HCT116 (cell line): ENCODE measurements around the gene DAGLA. TPM values are rescaled to one million over a fixed set of nuclear protein-coding genes. Genes with fewer than 3 reads are reported as not detected.
"Not testable (repeated sequence)": the region's sequence is repeated elsewhere in the genome, so short reads cannot be mapped to it uniquely, and the experiment has no call there.

Experiments
- ATAC-seq: fragments of 200-7000 bp; cut with Tn5 transposase; 2 replicates; pipeline ENCODE4 v1.9.1; 2020; ENCODE audit warnings: mild to moderate bottlenecking, moderate library complexity
- BruUV-seq: library from RNA; stranded (reverse); fragments of 400-500 nt; replicated peaks from 2 replicates; lab custom pipeline; 2021; lab: Mats Ljungman, UMichigan
- CTCF ChIA-PET: fragments of 300-600 bp; sonication (Branson Sonifier 250); formaldehyde crosslinking; loops from one replicate; lab custom pipeline; 2021; ENCODE audit warnings: antibody characterized with exemption; lab: Charles Lee
- POLR2A ChIA-PET: fragments of 300-600, 350-600 bp; sonication (Branson Sonifier 250); formaldehyde crosslinking; loops from one replicate; lab custom pipeline; 2021; ENCODE audit warnings: antibody characterized with exemption; lab: Charles Lee
- RAD21 ChIA-PET, 2 experiments: fragments of 300-600 bp; sonication (Branson Sonifier 250); formaldehyde crosslinking; loops; one replicate each; lab custom pipeline; 2023; ENCODE audit warnings: low total read pairs in 2 of 2; ENCODE audit not compliant: uncharacterized antibody in 2 of 2, unreplicated experiment in 2 of 2, low non-redundant PET in 1 of 2; lab: Charles Lee
- DNase-seq: peaks from one replicate; pipeline ENCODE4 v3.0.0-alpha.2; 2010; ENCODE audit warnings: low read depth, low spot score
- H2AFZ ChIP-seq: fragments of 200-600 bp; shearing (Covaris generic), sonication (generic); 2 replicates; pipeline ENCODE4 v1.6.1; 2017; ENCODE audit warnings: low read depth, mixed run types, mixed read lengths, antibody characterized with exemption, low read length; ENCODE audit not compliant: poor library complexity, severe bottlenecking
- H3K27ac ChIP-seq: 2 replicates; pipeline ENCODE4 v1.5.1; 2012; ENCODE audit warnings: low read depth, low read length
- H3K27me3 ChIP-seq: fragments of 200-600 bp; sonication (generic); 2 replicates; pipeline ENCODE4 v1.6.1; 2016; ENCODE audit warnings: mixed run types, low read length, mixed read lengths; ENCODE audit not compliant: insufficient read depth
- H3K36me3 ChIP-seq, 2 experiments: fragments of 200-500 bp in 1 of 2; fragments of 200-600 bp in 1 of 2; sonication (Bioruptor generic) in 1 of 2; sonication (generic) in 1 of 2; 2 replicates each; pipeline versions ENCODE4 v1.5.1 to v1.6.1; 2014 to 2016; ENCODE audit warnings: low read length in 2 of 2, inconsistent platforms in 1 of 2, mixed read lengths in 1 of 2, mixed run types in 1 of 2; ENCODE audit not compliant: insufficient read depth in 2 of 2, control insufficient read depth in 1 of 2
- H3K4me1 ChIP-seq, 2 experiments: fragments of 200-600 bp in 1 of 2; sonication (generic) in 1 of 2; 2 replicates each; pipeline versions ENCODE4 v1.5.1 to v1.6.1; 2012 to 2017; ENCODE audit warnings: low read length in 2 of 2, inconsistent platforms in 1 of 2, mild to moderate bottlenecking in 1 of 2, mixed read lengths in 1 of 2, mixed run types in 1 of 2, moderate library complexity in 1 of 2; ENCODE audit not compliant: insufficient read depth in 2 of 2, control insufficient read depth in 1 of 2
- H3K4me2 ChIP-seq: fragments of 200-600 bp; sonication (generic); 2 replicates; pipeline ENCODE4 v1.6.1; 2017; ENCODE audit warnings: mixed run types, low read length, mixed read lengths
- H3K4me3 ChIP-seq, 2 experiments: fragments of 200-600 bp in 1 of 2; sonication (generic) in 1 of 2; replicated peaks in 1 of 2; 2 replicates each; pipeline ENCODE4 v1.5.1; 2011 to 2016; ENCODE audit warnings: low read length in 2 of 2, control low read depth in 1 of 2, low read depth in 1 of 2, mild to moderate bottlenecking in 1 of 2, mixed read lengths in 1 of 2, mixed run types in 1 of 2
- H3K79me2 ChIP-seq: fragments of 200-600 bp; sonication (generic); 2 replicates; pipeline ENCODE4 v1.6.1; 2017; ENCODE audit warnings: mild to moderate bottlenecking, mixed run types, low read length, moderate library complexity, mixed read lengths; ENCODE audit not compliant: insufficient read depth
- H3K9ac ChIP-seq: fragments of 200-600 bp; sonication (generic); 2 replicates; pipeline ENCODE4 v1.6.1; 2016; ENCODE audit warnings: low read length, mixed read lengths
- H3K9me2 ChIP-seq: fragments of 200-600 bp; sonication (generic), shearing (Covaris generic); 2 replicates; pipeline ENCODE4 v1.6.1; 2017; ENCODE audit warnings: mixed run types, mild to moderate bottlenecking, moderate library complexity; ENCODE audit not compliant: insufficient read depth
- H3K9me3 ChIP-seq, 2 experiments: fragments of 200-500 bp in 1 of 2; fragments of 200-600 bp in 1 of 2; sonication (Bioruptor generic) in 1 of 2; sonication (generic) in 1 of 2; 2 replicates each; pipeline ENCODE4 v1.6.1; 2014 to 2017; ENCODE audit warnings: low read length in 2 of 2, mixed read lengths in 2 of 2, inconsistent platforms in 1 of 2, low read depth in 1 of 2, mild to moderate bottlenecking in 1 of 2, mixed run types in 1 of 2, moderate library complexity in 1 of 2; ENCODE audit not compliant: control insufficient read depth in 1 of 2, insufficient read depth in 1 of 2
- H4K20me1 ChIP-seq: fragments of 200-600 bp; sonication (generic), shearing (Covaris generic); 2 replicates; pipeline ENCODE4 v1.6.1; 2017; ENCODE audit warnings: mixed run types, mild to moderate bottlenecking, moderate library complexity; ENCODE audit not compliant: insufficient read depth
- CEBPB ChIP-seq: IDR thresholded peaks from 2 replicates; pipeline ENCODE4 v1.6.1; 2012; ENCODE audit warnings: low read depth
- CTCF ChIP-seq, 3 experiments: fragments of 200-600 bp in 1 of 3; sonication (generic) in 1 of 3; IDR thresholded peaks in 2 of 3; conservative IDR thresholded peaks in 1 of 3; 2 replicates each; pipeline ENCODE4 v1.5.1; 2012 to 2017; ENCODE audit warnings: low read depth in 2 of 3, low read length in 2 of 3, antibody characterized with exemption in 1 of 3, borderline replicate concordance in 1 of 3, control low read depth in 1 of 3, mild to moderate bottlenecking in 1 of 3, mixed read lengths in 1 of 3, mixed run types in 1 of 3, moderate library complexity in 1 of 3; ENCODE audit not compliant: insufficient read depth in 1 of 3
- JUND ChIP-seq: IDR thresholded peaks from 2 replicates; pipeline ENCODE4 v1.6.1; 2012
- YY1 ChIP-seq: IDR thresholded peaks from 2 replicates; pipeline ENCODE4 v1.6.1; 2011; ENCODE audit warnings: low read length, low read depth, moderate library complexity, mild to moderate bottlenecking; ENCODE audit not compliant: insufficient replicate concordance; ENCODE audit errors: extremely low read depth
- intact Hi-C: fragments of 100-400 bp; cut with micrococcal nuclease; formaldehyde crosslinking; loops from 2 replicates; pipeline ENCODE4 v1.10.0; 2022
- total RNA-seq: library from RNA; stranded (reverse); gene quantifications from one replicate; pipeline ENCODE4 v1.2.1, GENCODE V29; 2021; ENCODE audit not compliant: unreplicated experiment

DAGLA gene
- total RNA-seq, 1 experiment from 2014 or later = 2.7 TPM

- H3K4me1 ChIP-seq, BruUV-seq, H3K36me3 ChIP-seq, H2AFZ ChIP-seq, H3K9ac ChIP-seq, POLR2A ChIA-PET, H3K27ac ChIP-seq, H3K9me3 ChIP-seq, H3K4me3 ChIP-seq, DNase-seq, H3K27me3 ChIP-seq, H3K79me2 ChIP-seq, H3K4me2 ChIP-seq, intact Hi-C loops, H4K20me1 ChIP-seq, H3K9me2 ChIP-seq: not testable (repeated sequence)
- peak in 2 of 3 experiments; percentile 21 to 24; a peak in 2 of 6 replicates for TF ChIP-seq CTCF (IDR thresholded peaks at IDR 0.05 in 2 of 3, conservative IDR thresholded peaks at IDR 0.05 in 1 of 3; ENCODE audit: borderline replicate concordance in 1 of 3, insufficient read depth in 1 of 3, low read depth in 2 of 3, low read length in 2 of 3)
- ChIA-PET CTCF (interaction anchor here (1.2 to 2.0 kb wide), 3 partner anchors 10 to 72 kb away, joined by 4 to 7 read pairs (median 5); no protein-coding TSS in a partner anchor), RAD21 (interaction anchor here in 1 of 2 experiments (1.1 kb wide), 1 partner anchor 72 kb away, joined by 3 read pairs; no protein-coding TSS in a partner anchor)
- peak; percentile 76 for ATAC-seq
These were observed 19.2 kb upstream of the DAGLA start for GRCh38 chr11:61660997-61661396.

- ChIA-PET POLR2A (interaction anchor here (0.7 kb wide), 1 partner anchor 18 kb away, joined by 4 read pairs; no protein-coding TSS in a partner anchor), RAD21 (no interaction called here), CTCF (interaction anchor here (1.4 kb wide), 2 partner anchors 67 to 221 kb away, joined by 3 to 4 read pairs; no protein-coding TSS in a partner anchor)
- H3K27ac ChIP-seq = no peak overlapping the region
- H3K4me2 ChIP-seq = no peak overlapping the region
- no peak overlapping the region for H2AFZ ChIP-seq
- no peaks in the 10 kb centered on the region for H4K20me1 ChIP-seq
- no peaks in the 10 kb centered on the region for H3K9me2 ChIP-seq
- no peak for ATAC-seq
- no peak overlapping the region for H3K9ac ChIP-seq
- H3K4me3 ChIP-seq = no peak overlapping the region
- H3K27me3 ChIP-seq = 0 out of 2 replicates have a peak, but pooled peaks cover 5% of the 10 kb centered on the region
- H3K36me3 ChIP-seq = no peaks in the 10 kb centered on the region
- 0 out of 4 replicates have a peak, but pooled peaks cover 0 to 4% of the 10 kb centered on the region in 2 experiments for H3K4me1 ChIP-seq
- intact Hi-C loops = no loop called here
- BruUV-seq = no TSS peak
- no peak for TF ChIP-seq CEBPB
- no peak for TF ChIP-seq YY1
- TF ChIP-seq CTCF (IDR thresholded peaks at IDR 0.05 in 2 of 3, conservative IDR thresholded peaks at IDR 0.05 in 1 of 3; ENCODE audit: borderline replicate concordance in 1 of 3, insufficient read depth in 1 of 3, low read depth in 2 of 3, low read length in 2 of 3) = no peak
- TF ChIP-seq JUND = no peak
- H3K79me2 ChIP-seq = no peaks in the 10 kb centered on the region
- H3K9me3 ChIP-seq = no peaks in the 10 kb centered on the region; a peak in 1 of 4 replicates
- no peak for DNase-seq
These were observed 13.4 kb upstream of the DAGLA start for GRCh38 chr11:61666684-61667297.
